H1 (cell line): Measurements from ENCODE around the gene HKDC1. TPM values are rescaled to one million over a fixed set of nuclear protein-coding genes. Genes with fewer than 3 reads are reported as not detected.

Source experiments
- CTCF ChIA-PET: fragments of 300-600 bp; sonication (Branson Sonifier 250); formaldehyde crosslinking; loops from one replicate; lab custom pipeline; 2021; ENCODE audit not compliant: partially characterized antibody; lab: Charles Lee
- POLR2A ChIA-PET: fragments of 300-600 bp; sonication (Branson Sonifier 250); formaldehyde crosslinking; loops from one replicate; lab custom pipeline; 2021; ENCODE audit warnings: inconsistent platforms; ENCODE audit not compliant: partially characterized antibody; lab: Charles Lee
- DNase-seq, 2 experiments: peaks; one replicate each; pipeline versions ENCODE4 v3.0.0 to v3.0.0-alpha.2; 2010 to 2022; ENCODE audit warnings: low spot score in 2 of 2, low read depth in 1 of 2, mixed read lengths in 1 of 2
- FAIRE-seq: peaks from 2 replicates; lab custom pipeline; 2011; peaks lifted over from hg19 to GRCh38; lab: Jason Lieb, UNC
- H2AFZ ChIP-seq: 2 replicates; pipeline ENCODE4 v1.8.1; 2012; ENCODE audit warnings: low read length, inconsistent platforms
- H2AK5ac ChIP-seq: 2 replicates; pipeline ENCODE4 v1.6.1; 2013; ENCODE audit warnings: low read depth, low read length
- H2BK120ac ChIP-seq: replicated peaks from 2 replicates; pipeline ENCODE3; 2013; ENCODE audit warnings: low read depth, low read length, inconsistent platforms
- H2BK12ac ChIP-seq: 2 replicates; pipeline ENCODE4 v1.6.1; 2013; ENCODE audit warnings: low read depth, low read length
- H2BK15ac ChIP-seq: 2 replicates; pipeline ENCODE4 v1.6.1; 2013; ENCODE audit warnings: low read length
- H2BK20ac ChIP-seq: 2 replicates; pipeline ENCODE4 v1.6.1; 2013; ENCODE audit warnings: low read length
- H2BK5ac ChIP-seq: 2 replicates; pipeline ENCODE4 v1.6.1; 2013; ENCODE audit warnings: low read depth, low read length
- H3K14ac ChIP-seq: 2 replicates; pipeline ENCODE4 v1.6.1; 2013; ENCODE audit warnings: inconsistent platforms; ENCODE audit not compliant: insufficient read length
- H3K18ac ChIP-seq: 2 replicates; pipeline ENCODE4 v1.6.1; 2013; ENCODE audit warnings: low read length; ENCODE audit errors: extremely low read depth
- H3K23ac ChIP-seq: 2 replicates; pipeline ENCODE4 v1.6.1; 2013; ENCODE audit warnings: inconsistent platforms; ENCODE audit not compliant: insufficient read length
- H3K23me2 ChIP-seq: 2 replicates; pipeline ENCODE4 v1.6.1; 2013; ENCODE audit warnings: low read depth, low read length
- H3K27ac ChIP-seq: 2 replicates; pipeline ENCODE4 v1.6.1; 2011; ENCODE audit warnings: low read depth, low read length, inconsistent platforms
- H3K27me3 ChIP-seq, 4 experiments: replicated peaks in 1 of 4; 1 replicate in 1 of 4; 2 replicates in 3 of 4; pipeline versions ENCODE4 v1.6.1 to v1.8.1; 2011 to 2013; ENCODE audit warnings: low read length in 3 of 4, mild to moderate bottlenecking in 3 of 4, inconsistent platforms in 2 of 4, mixed read lengths in 2 of 4, moderate library complexity in 1 of 4; ENCODE audit not compliant: control insufficient read depth in 3 of 4, insufficient read depth in 3 of 4; ENCODE audit errors: extremely low read depth in 1 of 4
- H3K36me3 ChIP-seq, 4 experiments: 2 replicates each; pipeline versions ENCODE4 v1.6.1 to v1.8.1; 2011 to 2013; ENCODE audit warnings: mild to moderate bottlenecking in 4 of 4, low read length in 3 of 4, moderate library complexity in 2 of 4, control low read depth in 1 of 4, inconsistent platforms in 1 of 4; ENCODE audit not compliant: insufficient read depth in 4 of 4, control insufficient read depth in 2 of 4
- H3K4ac ChIP-seq: replicated peaks from 2 replicates; pipeline ENCODE3; 2013; ENCODE audit warnings: low read length, low read depth, mixed read lengths, inconsistent platforms; ENCODE audit not compliant: insufficient read length
- H3K4me1 ChIP-seq, 4 experiments: replicated peaks in 1 of 4; 1 replicate in 1 of 4; 2 replicates in 3 of 4; pipeline versions ENCODE4 v1.6.1 to v1.8.1; 2011 to 2013; ENCODE audit warnings: low read length in 3 of 4, inconsistent platforms in 2 of 4, mixed read lengths in 1 of 4; ENCODE audit not compliant: insufficient read depth in 4 of 4, control insufficient read depth in 3 of 4
- H3K4me2 ChIP-seq, 2 experiments: 2 replicates each; pipeline versions ENCODE4 v1.6.1 to v1.8.1; 2011 to 2013; ENCODE audit warnings: low read depth in 2 of 2, low read length in 2 of 2, control low read depth in 1 of 2, inconsistent platforms in 1 of 2, mild to moderate bottlenecking in 1 of 2; ENCODE audit not compliant: insufficient read depth in 1 of 2
- H3K4me3 ChIP-seq, 4 experiments: fragments of 200-600, 300-600 bp in 1 of 4; sonication (generic), shearing (Covaris generic), sonication (Bioruptor Twin) in 1 of 4; 2 replicates each; pipeline versions ENCODE4 v1.5.1 to v1.8.1; 2011 to 2016; ENCODE audit warnings: low read length in 4 of 4, low read depth in 3 of 4, control low read depth in 2 of 4, inconsistent platforms in 2 of 4, mild to moderate bottlenecking in 2 of 4, mixed read lengths in 1 of 4, moderate library complexity in 1 of 4; ENCODE audit not compliant: insufficient read depth in 2 of 4; ENCODE audit errors: extremely low read depth in 1 of 4
- H3K56ac ChIP-seq: replicated peaks from 2 replicates; pipeline ENCODE3; 2013; ENCODE audit warnings: low read depth, mild to moderate bottlenecking, mixed read lengths, low read length, inconsistent platforms; ENCODE audit not compliant: insufficient read length
- H3K79me1 ChIP-seq: 2 replicates; pipeline ENCODE4 v1.6.1; 2013; ENCODE audit warnings: low read depth, low read length, control low read depth
- H3K79me2 ChIP-seq, 2 experiments: 2 replicates each; pipeline versions ENCODE4 v1.6.1 to v1.8.1; 2012 to 2013; ENCODE audit warnings: low read length in 2 of 2, mild to moderate bottlenecking in 2 of 2, inconsistent platforms in 1 of 2; ENCODE audit not compliant: insufficient read depth in 2 of 2, control insufficient read depth in 1 of 2
- H3K9ac ChIP-seq, 4 experiments: replicated peaks in 1 of 4; 1 replicate in 1 of 4; 2 replicates in 3 of 4; pipeline versions ENCODE4 v1.6.1 to v1.8.1; 2011 to 2013; ENCODE audit warnings: low read depth in 3 of 4, low read length in 3 of 4, control low read depth in 2 of 4, mild to moderate bottlenecking in 2 of 4, moderate library complexity in 2 of 4, inconsistent platforms in 1 of 4; ENCODE audit errors: extremely low read depth in 1 of 4
- H3K9me3 ChIP-seq, 2 experiments: 2 replicates each; pipeline versions ENCODE4 v1.6.1 to v1.8.1; 2012 to 2013; ENCODE audit warnings: mild to moderate bottlenecking in 2 of 2, moderate library complexity in 2 of 2, control low read depth in 1 of 2, inconsistent platforms in 1 of 2, low read depth in 1 of 2, low read length in 1 of 2, mixed read lengths in 1 of 2; ENCODE audit not compliant: insufficient read depth in 2 of 2
- H4K20me1 ChIP-seq, 2 experiments: replicated peaks in 1 of 2; 2 replicates each; pipeline versions ENCODE3 to v1.8.1; 2011 to 2013; ENCODE audit warnings: inconsistent platforms in 2 of 2, low read length in 2 of 2, mild to moderate bottlenecking in 1 of 2; ENCODE audit not compliant: insufficient read depth in 2 of 2, control insufficient read depth in 1 of 2
- H4K5ac ChIP-seq: 2 replicates; pipeline ENCODE4 v1.6.1; 2013; ENCODE audit warnings: low read length, low read depth, mixed read lengths, inconsistent platforms; ENCODE audit not compliant: insufficient read length
- H4K8ac ChIP-seq: 2 replicates; pipeline ENCODE4 v1.8.0; 2013; ENCODE audit warnings: mild to moderate bottlenecking, moderate library complexity, low read length, inconsistent platforms; ENCODE audit not compliant: insufficient read depth; ENCODE audit errors: extremely low read depth
- H4K91ac ChIP-seq: replicated peaks from 2 replicates; pipeline ENCODE3; 2013; ENCODE audit warnings: low read length, mixed read lengths, inconsistent platforms; ENCODE audit not compliant: insufficient read length
- RFX5 ChIP-seq: IDR thresholded peaks from 2 replicates; pipeline ENCODE4 v1.6.1; 2011; ENCODE audit warnings: low read depth, low read length, improper control_type of control experiment, borderline replicate concordance
- SUZ12 ChIP-seq: fragments of 200-600 bp; sonication (generic); IDR thresholded peaks from 2 replicates; pipeline ENCODE4 v1.6.1; 2012; ENCODE audit warnings: mild to moderate bottlenecking, inconsistent platforms, low read length, moderate library complexity, mixed read lengths
- YY1 ChIP-seq: IDR thresholded peaks from 2 replicates; pipeline ENCODE4 v1.6.1; 2011; ENCODE audit warnings: low read depth, mild to moderate bottlenecking, low read length
- WGBS, 2 experiments: shearing (Covaris generic) in 1 of 2; methylation state at CpG; one replicate each; pipeline versions ENCODE4 v1.1.6 to v1.1.7; 2013 to 2015; ENCODE audit warnings: low lambda C conversion rate in 2 of 2, mixed read lengths in 2 of 2, inconsistent platforms in 1 of 2, low coverage in 1 of 2, missing lambda C conversion rate in 1 of 2; ENCODE audit not compliant: insufficient replicate concordance in 2 of 2, insufficient coverage in 1 of 2, insufficient read length in 1 of 2; ENCODE audit errors: extremely low coverage in 1 of 2, missing lambda C conversion rate in 1 of 2; 5-methylcytosine and 5-hydroxymethylcytosine counted together
- polyA plus RNA-seq, 7 experiments: library from polyadenylated mRNA; depleted of rRNA in 3 of 7; stranded (reverse) in 5 of 7; unstranded in 2 of 7; fragments of >200 nt in 5 of 7; fragments of 200-250 nt in 2 of 7; gene quantifications; 1 replicate in 5 of 7; 2 replicates in 1 of 7; 4 replicates in 1 of 7; pipeline versions ENCODE4 v1.2.1 to v1.2.3, GENCODE V29; 2011 to 2013; ENCODE audit warnings: missing spikeins in 2 of 7, mixed read lengths in 2 of 7
- total RNA-seq: library from RNA; stranded (reverse); fragmentation: NEBNext Ultra II Directional; extraction: Animal tissue kit (Norgen Biotek cat#: 25700); gene quantifications from 2 replicates; pipeline ENCODE4 v1.2.1, GENCODE V29; 2021

The HKDC1 gene
- total and polyA plus RNA-seq, 2 of the 8 experiments (the other 6 are each of a cell fraction or from before 2014, with no cell fraction given), result 0.12 to 0.78 TPM

DNA sequence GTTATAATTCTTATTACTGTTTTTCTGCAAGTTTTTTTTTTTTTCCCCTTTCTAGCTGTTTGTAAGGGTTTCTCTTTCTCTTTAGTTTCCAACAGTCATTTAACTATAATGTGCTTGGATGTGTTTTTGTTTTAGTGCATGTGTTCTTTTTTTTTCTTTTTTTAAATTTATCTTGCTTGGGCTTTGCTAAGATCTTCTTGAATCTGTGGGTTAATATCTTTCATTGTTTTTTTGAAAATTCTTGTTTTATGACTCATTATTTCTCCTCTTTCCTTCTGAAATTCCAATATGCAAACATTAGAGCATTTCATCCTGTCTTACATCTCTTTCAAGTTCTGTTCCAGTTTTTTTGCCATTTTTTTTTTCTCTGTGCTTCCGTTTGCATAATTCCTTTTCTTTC, 52.5 kb downstream of the HKDC1 start:
- no peaks in the 10 kb centered on the region for H3K36me3 ChIP-seq
- H3K14ac ChIP-seq, result no peak overlapping the region
- H4K20me1 ChIP-seq, result no peaks in the 10 kb centered on the region
- no peak overlapping the region for H4K8ac ChIP-seq
- no peak overlapping the region for H2BK5ac ChIP-seq
- no peak for FAIRE-seq
- no peak overlapping the region for H2BK20ac ChIP-seq
- no peaks in the 10 kb centered on the region for H3K79me1 ChIP-seq
- H3K9me3 ChIP-seq, result no peaks in the 10 kb centered on the region
- no peak overlapping the region for H3K56ac ChIP-seq
- ChIA-PET CTCF (interaction anchor here (0.8 to 1.0 kb wide), 3 partner anchors 118 to 161 kb away, joined by 3 read pairs; no protein-coding TSS in a partner anchor), POLR2A (no interaction called here)
- no peak overlapping the region for H3K27ac ChIP-seq
- H2AFZ ChIP-seq, result no peak overlapping the region
- H3K18ac ChIP-seq, result no peak overlapping the region
- WGBS, 2 experiments, result 100% methylated on average over 1 of the region's 1 CpG; no CpG with 5 or more reads in 1 of the 2 experiments
- no peak for DNase-seq
- no peak overlapping the region for H4K91ac ChIP-seq
- H3K4ac ChIP-seq, result no peak overlapping the region
- H3K4me2 ChIP-seq, result no peak overlapping the region
- no peak overlapping the region for H2BK12ac ChIP-seq
- H3K79me2 ChIP-seq, result no peaks in the 10 kb centered on the region
- no peak overlapping the region for H4K5ac ChIP-seq
- H3K4me3 ChIP-seq, result no peak overlapping the region
- no peak overlapping the region for H2BK15ac ChIP-seq
- no peaks in the 10 kb centered on the region for H3K23me2 ChIP-seq
- H2BK120ac ChIP-seq, result no peak overlapping the region
- TF ChIP-seq SUZ12 (no peak), RFX5 (no peak), YY1 (no peak)
- TF ChIP-seq, all 59 proteins: peak for 0
- Histone ChIP-seq H3K9ac (no peak overlapping the region), H3K4me1 (no peaks in the 10 kb centered on the region), H2AK5ac (no peak overlapping the region), H3K27me3 (no peaks in the 10 kb centered on the region), H3K23ac (no peak overlapping the region)
